Stimulated activated CD4-positive, alpha-beta T cell treated with anti-CD3 and anti-CD28 coated beads, TNF-alpha, amount 100 ng/mL, for 24 hours (primary cell): ENCODE measurements around the gene UNC93B1.

Source experiments
- DNase-seq, 3 experiments: peaks; one replicate each; pipeline ENCODE4 v3.0.0-alpha.2; 2020; ENCODE audit warnings: low read depth in 3 of 3

The UNC93B1 gene

GRCh38 chr11:68003846-68004550 lies at the start of gene UNC93B1:
Gene UNC93B1, minus strand, starts transcription at chr11:68004097. Its CDS starts 54 bp downstream, at chr11:68004043.
- DNase-seq, result peak; percentile 56 to 85 (median 64)

GRCh38 chr11:68053117-68053516 lies 49.2 kb upstream of the UNC93B1 start:
- no peak for DNase-seq

GRCh38 chr11:68052137-68052873 lies 48.4 kb upstream of the UNC93B1 start:
- DNase-seq, result no peak

GRCh38 chr11:68051191-68052136 lies 47.6 kb upstream of the UNC93B1 start:
- no peak for DNase-seq

- DNase-seq, result no peak
Observed at GRCh38 chr11:68050371-68050841, 46.5 kb upstream of the UNC93B1 start.

- no peak for DNase-seq
Observed at GRCh38 chr11:68049509-68050370, 45.8 kb upstream of the UNC93B1 start.

- no peak for DNase-seq
Observed at GRCh38 chr11:68048681-68049508, 45.0 kb upstream of the UNC93B1 start.

GRCh38 chr11:68047437-68048290 lies 43.8 kb upstream of the UNC93B1 start:
- DNase-seq, result no peak

- DNase-seq, result no peak
Observed at GRCh38 chr11:68044898-68045351, 41.0 kb upstream of the UNC93B1 start.

GRCh38 chr11:68044145-68044813 lies 40.4 kb upstream of the UNC93B1 start:
- DNase-seq, result no peak

GRCh38 chr11:68043349-68044144 lies 39.6 kb upstream of the UNC93B1 start:
- DNase-seq, result no peak

GRCh38 chr11:68043029-68043348 lies 39.1 kb upstream of the UNC93B1 start:
- no peak for DNase-seq

- no peak for DNase-seq
Observed at GRCh38 chr11:68042219-68043028, 38.5 kb upstream of the UNC93B1 start.

- no peak for DNase-seq
Observed at GRCh38 chr11:68041617-68042218, 37.8 kb upstream of the UNC93B1 start.

GRCh38 chr11:68040957-68041591 lies 37.2 kb upstream of the UNC93B1 start:
- DNase-seq, result no peak
